GM21529 (cell line): Measurements from ENCODE around the gene C5orf24.

Source experiments
- ATAC-seq: cut with Tn5 transposase; IDR thresholded peaks from one replicate; pipeline ENCODE4 v1.9.1; 2021; ENCODE audit not compliant: unreplicated experiment

Gene C5orf24

GRCh38 chr5:134905246-134905996 is 59.7 kb downstream of the C5orf24 start:
- peak; percentile 30 for ATAC-seq

GRCh38 chr5:134906811-134907210 is 61.0 kb downstream of the C5orf24 start:
- no peak for ATAC-seq
